NCI-H2029 treated with DMSO at 0.1 percent for 48 hours (cell line): ENCODE measurements around the gene SLC2A4RG.

Experiments used
- DNase-seq: peaks from one replicate; lab custom pipeline; 2025; lab: John Stamatoyannopoulos, UW

SLC2A4RG gene, protein sequence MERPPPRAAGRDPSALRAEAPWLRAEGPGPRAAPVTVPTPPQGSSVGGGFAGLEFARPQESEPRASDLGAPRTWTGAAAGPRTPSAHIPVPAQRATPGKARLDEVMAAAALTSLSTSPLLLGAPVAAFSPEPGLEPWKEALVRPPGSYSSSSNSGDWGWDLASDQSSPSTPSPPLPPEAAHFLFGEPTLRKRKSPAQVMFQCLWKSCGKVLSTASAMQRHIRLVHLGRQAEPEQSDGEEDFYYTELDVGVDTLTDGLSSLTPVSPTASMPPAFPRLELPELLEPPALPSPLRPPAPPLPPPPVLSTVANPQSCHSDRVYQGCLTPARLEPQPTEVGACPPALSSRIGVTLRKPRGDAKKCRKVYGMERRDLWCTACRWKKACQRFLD

DNA sequence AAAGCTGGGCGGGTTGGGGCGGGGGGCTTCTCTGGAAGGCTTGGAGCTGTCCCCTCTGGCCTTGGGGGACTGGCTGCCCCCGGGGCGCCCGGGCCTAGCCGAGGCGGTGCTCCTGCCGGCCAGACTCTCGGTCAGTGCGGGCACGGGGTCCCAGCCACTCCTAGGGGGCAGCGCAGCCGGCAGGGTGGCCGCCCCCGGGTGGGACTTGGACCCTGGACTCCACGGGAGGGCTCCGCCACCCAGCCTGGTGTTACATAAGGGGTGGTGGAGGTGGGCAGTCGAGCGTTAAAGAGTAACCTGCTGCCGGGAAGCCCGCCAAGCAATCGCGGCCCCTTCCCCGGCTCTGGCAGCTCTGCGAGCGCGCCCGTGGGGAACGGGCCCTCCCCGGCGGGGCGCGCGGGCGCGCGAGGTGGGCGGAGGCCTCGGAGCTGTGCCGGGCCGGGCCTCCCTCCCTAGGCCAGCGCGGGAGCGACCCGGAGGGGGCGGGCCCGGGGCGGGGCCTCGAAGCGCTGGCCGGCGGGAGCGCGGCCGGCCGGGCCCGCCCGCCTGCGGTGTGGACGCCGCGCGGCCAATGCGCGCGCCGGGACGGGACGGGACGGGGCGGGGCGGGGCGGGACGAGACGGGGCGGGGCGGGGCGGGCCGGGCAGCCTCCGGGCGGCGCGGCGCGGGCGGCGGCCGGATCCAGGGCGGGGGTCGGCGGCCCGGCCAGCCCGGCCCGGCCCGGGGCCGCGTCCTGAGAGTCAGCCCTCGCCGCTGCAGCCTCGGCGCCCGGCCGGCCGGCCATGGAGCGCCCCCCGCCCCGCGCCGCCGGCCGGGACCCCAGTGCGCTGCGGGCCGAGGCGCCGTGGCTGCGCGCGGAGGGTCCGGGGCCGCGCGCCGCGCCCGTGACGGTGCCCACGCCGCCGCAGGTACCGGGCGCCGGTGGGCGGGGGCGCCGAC, at the start of gene SLC2A4RG:
Gene SLC2A4RG (plus strand): TSS at position 647 of the 940 bp plus-strand sequence. CDS start 137 bp downstream, at position 784.
- no peak for DNase-seq

DNA sequence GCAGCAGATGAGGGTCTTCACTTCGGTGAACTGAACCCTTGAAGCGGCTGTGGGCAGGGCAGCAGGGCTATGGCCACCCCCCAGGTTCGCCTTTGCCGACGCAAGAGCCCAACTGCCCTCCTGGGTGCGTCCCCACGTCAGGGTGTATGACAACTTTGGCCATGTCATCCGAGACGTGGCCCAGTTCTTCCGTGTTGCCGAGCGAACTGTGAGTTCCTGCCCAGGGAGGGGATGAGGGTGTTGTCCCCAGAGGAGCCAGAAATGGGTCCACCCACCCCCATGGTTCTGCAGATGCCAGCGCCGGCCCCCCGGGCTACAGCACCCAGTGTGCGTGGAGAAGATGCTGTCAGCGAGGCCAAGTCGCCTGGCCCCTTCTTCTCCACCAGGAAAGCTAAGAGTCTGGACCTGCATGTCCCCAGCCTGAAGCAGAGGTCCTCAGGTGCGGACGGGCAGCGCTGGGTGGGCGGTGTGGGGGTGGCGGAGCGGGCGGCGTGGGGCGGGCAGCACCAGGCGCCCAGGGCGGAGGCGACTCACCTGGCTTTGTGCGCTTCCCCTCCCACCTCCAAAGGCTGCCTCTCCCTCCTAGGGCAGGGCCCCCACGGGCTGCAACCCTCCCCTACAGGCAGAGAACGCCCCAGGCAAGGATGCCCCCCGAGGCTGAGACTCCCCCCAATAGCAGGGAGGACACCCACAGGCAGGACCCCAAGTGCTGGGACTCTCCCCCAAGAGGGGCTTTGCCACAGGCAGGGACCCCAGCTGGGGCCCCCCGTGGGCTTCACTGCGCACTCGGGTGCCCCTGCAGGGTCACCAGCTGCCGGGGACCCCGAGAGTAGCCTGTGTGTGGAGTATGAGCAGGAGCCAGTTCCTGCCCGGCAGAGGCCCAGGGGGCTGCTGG, 49.3 kb upstream of the SLC2A4RG start:
- DNase-seq = no peak

GRCh38 chr20:63690898-63691710, 48.5 kb upstream of the SLC2A4RG start:
- DNase-seq = no peak

DNA sequence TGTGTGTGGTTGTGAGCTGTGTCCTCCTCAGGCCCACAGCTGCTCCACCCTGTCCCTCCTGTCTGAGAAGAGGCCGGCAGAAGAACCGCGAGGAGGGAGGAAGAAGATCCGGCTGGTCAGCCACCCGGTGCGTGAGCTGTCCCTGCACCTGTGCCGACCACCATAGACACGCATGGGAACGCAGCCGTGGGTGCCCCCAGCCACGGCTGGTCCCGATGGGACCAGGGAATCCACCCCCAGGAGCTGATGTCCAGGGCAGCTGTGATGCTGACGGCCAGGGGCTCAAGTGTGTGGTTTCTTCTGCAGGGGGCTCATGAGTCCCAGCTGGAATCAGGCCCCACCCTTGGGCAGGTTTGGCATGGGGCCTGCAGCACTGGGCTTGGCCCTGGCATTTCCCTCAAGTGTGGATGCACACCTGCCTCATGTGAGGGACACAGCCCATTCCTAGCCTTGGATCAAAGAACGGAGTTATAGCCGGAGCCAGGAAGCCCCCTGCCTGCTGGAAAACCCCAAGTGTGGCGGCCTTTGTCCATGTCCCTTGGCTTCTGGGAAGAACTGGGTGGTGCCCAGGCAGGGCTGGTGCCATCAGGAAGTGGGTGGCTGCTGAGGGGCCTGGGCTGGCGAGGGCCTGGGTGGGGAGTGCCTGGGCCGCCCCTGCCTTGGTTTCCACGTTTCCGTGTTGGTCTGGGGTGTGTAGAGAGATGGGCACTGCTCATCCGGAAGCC, 47.7 kb upstream of the SLC2A4RG start:
- DNase-seq = no peak

DNA sequence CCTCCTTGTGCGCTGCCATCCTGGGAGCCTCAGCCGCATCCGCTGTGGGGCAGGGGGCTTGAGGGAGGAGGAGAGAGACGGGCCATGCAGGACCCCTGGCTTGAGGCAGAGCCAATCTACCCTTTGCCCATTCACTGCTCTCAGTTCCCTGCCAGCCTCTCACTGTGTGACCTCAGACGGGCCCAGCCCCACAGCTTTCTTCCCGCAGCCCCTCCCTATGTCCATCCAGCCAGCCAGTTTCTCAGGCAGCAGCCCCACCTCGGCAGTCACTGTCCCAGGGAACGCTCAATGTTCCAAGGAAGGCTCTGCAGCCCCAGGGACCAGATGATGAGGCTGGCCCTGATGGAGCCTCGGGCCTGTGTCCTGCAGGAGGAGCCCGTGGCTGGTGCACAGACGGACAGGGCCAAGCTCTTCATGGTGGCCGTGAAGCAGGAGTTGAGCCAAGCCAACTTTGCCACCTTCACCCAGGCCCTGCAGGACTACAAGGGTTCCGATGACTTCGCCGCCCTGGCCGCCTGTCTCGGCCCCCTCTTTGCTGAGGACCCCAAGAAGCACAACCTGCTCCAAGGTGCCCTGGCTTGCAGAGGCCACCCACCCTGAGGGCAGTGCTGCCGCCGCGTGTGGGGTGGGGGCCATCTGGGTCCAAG, 47.0 kb upstream of the SLC2A4RG start:
- no peak for DNase-seq

DNA sequence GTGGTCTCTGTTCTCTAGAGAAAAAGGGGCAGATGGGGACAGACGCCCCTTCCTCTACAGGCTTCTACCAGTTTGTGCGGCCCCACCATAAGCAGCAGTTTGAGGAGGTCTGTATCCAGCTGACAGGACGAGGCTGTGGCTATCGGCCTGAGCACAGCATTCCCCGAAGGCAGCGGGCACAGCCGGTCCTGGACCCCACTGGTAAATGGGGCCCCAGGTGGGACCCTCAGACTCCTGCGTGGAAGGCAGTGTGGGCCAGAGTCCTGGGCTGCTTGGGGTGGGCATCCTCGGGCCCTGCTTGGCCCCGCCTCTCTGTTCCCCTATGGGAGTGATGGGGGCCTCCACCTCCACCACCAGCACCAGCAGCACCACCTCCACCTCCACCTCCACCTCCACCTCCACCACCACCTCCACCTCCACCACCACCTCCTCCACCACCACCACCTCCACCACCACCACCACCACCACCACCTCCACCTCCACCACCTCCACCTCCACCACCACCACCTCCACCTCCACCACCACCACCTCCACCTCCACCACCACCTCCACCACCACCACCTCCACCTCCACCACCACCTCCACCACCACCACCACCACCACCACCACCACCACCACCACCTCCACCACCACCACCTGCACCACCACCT, 46.4 kb upstream of the SLC2A4RG start:
- no peak for DNase-seq

- DNase-seq = no peak
Measured at GRCh38 chr20:63693733-63694583, 45.6 kb upstream of the SLC2A4RG start.

- no peak for DNase-seq
Measured at GRCh38 chr20:63694584-63695423, 44.8 kb upstream of the SLC2A4RG start.

DNA sequence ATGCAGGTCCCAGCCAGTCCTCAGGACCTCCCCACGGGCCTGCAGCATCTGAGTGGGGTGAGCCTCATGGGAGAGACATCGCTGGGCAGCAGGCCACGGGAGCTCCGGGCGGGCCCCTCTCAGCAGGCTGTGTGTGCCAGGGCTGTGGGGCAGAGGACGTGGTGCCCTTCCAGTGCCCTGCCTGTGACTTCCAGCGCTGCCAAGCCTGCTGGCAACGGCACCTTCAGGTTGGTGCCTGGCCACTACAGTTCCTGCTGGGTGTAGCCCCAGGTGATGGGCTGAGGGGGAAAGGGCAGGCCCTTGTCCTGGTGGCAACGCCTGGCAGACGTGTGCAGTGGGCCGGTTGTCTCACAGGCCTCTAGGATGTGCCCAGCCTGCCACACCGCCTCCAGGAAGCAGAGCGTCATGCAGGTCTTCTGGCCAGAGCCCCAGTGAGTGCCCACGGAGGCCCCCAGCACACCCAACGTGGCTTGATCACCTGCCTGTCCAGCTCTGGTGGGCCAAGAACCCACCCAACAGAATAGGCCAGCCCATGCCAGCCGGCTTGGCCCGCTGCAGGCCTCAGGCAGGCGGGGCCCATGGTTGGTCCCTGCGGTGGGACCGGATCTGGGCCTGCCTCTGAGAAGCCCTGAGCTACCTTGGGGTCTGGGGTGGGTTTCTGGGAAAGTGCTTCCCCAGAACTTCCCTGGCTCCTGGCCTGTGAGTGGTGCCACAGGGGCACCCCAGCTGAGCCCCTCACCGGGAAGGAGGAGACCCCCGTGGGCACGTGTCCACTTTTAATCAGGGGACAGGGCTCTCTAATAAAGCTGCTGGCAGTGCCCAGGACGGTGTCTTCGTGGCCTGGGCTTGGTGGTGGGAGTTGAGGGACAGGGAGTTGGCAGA, 43.9 kb upstream of the SLC2A4RG start:
- DNase-seq = no peak

- DNase-seq = no peak
Measured at GRCh38 chr20:63696306-63696627, 43.3 kb upstream of the SLC2A4RG start.

DNA sequence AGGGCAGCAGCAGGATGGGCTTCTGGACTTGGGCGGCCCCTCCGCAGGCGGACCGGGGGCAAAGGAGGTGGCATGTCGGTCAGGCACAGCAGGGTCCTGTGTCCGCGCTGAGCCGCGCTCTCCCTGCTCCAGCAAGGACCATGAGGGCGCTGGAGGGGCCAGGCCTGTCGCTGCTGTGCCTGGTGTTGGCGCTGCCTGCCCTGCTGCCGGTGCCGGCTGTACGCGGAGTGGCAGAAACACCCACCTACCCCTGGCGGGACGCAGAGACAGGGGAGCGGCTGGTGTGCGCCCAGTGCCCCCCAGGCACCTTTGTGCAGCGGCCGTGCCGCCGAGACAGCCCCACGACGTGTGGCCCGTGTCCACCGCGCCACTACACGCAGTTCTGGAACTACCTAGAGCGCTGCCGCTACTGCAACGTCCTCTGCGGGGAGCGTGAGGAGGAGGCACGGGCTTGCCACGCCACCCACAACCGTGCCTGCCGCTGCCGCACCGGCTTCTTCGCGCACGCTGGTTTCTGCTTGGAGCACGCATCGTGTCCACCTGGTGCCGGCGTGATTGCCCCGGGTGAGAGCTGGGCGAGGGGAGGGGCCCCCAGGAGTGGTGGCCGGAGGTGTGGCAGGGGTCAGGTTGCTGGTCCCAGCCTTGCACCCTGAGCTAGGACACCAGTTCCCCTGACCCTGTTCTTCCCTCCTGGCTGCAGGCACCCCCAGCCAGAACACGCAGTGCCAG, 42.8 kb upstream of the SLC2A4RG start, which contains the start of gene TNFRSF6B:
Gene TNFRSF6B (plus strand): TSS at position 25 of the 729 bp plus-strand sequence. CDS start 116 bp downstream, at position 141.
- no peak for DNase-seq

- DNase-seq = no peak
Measured at GRCh38 chr20:63697357-63697867, 42.2 kb upstream of the SLC2A4RG start.

DNA sequence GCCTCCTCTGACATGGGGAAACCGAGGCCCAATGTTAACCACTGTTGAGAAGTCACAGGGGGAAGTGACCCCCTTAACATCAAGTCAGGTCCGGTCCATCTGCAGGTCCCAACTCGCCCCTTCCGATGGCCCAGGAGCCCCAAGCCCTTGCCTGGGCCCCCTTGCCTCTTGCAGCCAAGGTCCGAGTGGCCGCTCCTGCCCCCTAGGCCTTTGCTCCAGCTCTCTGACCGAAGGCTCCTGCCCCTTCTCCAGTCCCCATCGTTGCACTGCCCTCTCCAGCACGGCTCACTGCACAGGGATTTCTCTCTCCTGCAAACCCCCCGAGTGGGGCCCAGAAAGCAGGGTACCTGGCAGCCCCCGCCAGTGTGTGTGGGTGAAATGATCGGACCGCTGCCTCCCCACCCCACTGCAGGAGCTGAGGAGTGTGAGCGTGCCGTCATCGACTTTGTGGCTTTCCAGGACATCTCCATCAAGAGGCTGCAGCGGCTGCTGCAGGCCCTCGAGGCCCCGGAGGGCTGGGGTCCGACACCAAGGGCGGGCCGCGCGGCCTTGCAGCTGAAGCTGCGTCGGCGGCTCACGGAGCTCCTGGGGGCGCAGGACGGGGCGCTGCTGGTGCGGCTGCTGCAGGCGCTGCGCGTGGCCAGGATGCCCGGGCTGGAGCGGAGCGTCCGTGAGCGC, 41.6 kb upstream of the SLC2A4RG start:
- no peak for DNase-seq

GRCh38 chr20:63698739-63699465, 40.7 kb upstream of the SLC2A4RG start:
- DNase-seq = no peak
